HCEC 1CT (cell line): ENCODE measurements around the gene CERT1.
"Not testable (repeated sequence)": the region's sequence is repeated elsewhere in the genome, so short reads cannot be mapped to it uniquely, and the experiment has no call there.

ENCODE experiments used
- DNase-seq: peaks from one replicate; pipeline ENCODE4 v3.0.0-alpha.2; 2017

Gene CERT1

GRCh38 chr5:75511435-75512382 lies at the start of gene CERT1, which contains the start of gene POLK:
Gene CERT1, minus strand, starts transcription at chr5:75511629. Its CDS starts 422 bp downstream, at chr5:75511207.
Gene POLK, plus strand, starts transcription at chr5:75511891.
- peak; percentile 99 for DNase-seq

GRCh38 chr5:75560655-75561054 lies 49.2 kb upstream of the CERT1 start:
- DNase-seq: not testable (repeated sequence)

GRCh38 chr5:75558981-75559632 lies 47.7 kb upstream of the CERT1 start:
- DNase-seq: no peak

- no peak for DNase-seq
Observed at GRCh38 chr5:75558221-75558620, 46.8 kb upstream of the CERT1 start.

GRCh38 chr5:75553358-75553757 lies 41.9 kb upstream of the CERT1 start:
- no peak for DNase-seq

- DNase-seq: no peak
Observed at GRCh38 chr5:75552764-75553163, 41.3 kb upstream of the CERT1 start.

- DNase-seq: peak; percentile 84
Observed at GRCh38 chr5:75551471-75551870, 40.0 kb upstream of the CERT1 start.

GRCh38 chr5:75550597-75550996 lies 39.2 kb upstream of the CERT1 start:
- no peak for DNase-seq

GRCh38 chr5:75547812-75548211 lies 36.4 kb upstream of the CERT1 start:
- DNase-seq: no peak

- DNase-seq: no peak
Observed at GRCh38 chr5:75546830-75547229, 35.4 kb upstream of the CERT1 start.

- DNase-seq: no peak
Observed at GRCh38 chr5:75545131-75545530, 33.7 kb upstream of the CERT1 start.

GRCh38 chr5:75538211-75538610 lies 26.8 kb upstream of the CERT1 start:
- DNase-seq: no peak

- no peak for DNase-seq
Observed at GRCh38 chr5:75536694-75537360, 25.4 kb upstream of the CERT1 start.

- DNase-seq: no peak
Observed at GRCh38 chr5:75536147-75536546, 24.7 kb upstream of the CERT1 start.

- DNase-seq: no peak
Observed at GRCh38 chr5:75534734-75535133, 23.3 kb upstream of the CERT1 start.

- peak; percentile 59 for DNase-seq
Observed at GRCh38 chr5:75533716-75534115, 22.3 kb upstream of the CERT1 start.

- DNase-seq: no peak
Observed at GRCh38 chr5:75532190-75532589, 20.8 kb upstream of the CERT1 start.

GRCh38 chr5:75529185-75529584 lies 17.8 kb upstream of the CERT1 start:
- DNase-seq: no peak

GRCh38 chr5:75526070-75526469 lies 14.6 kb upstream of the CERT1 start:
- DNase-seq: no peak

- no peak for DNase-seq
Observed at GRCh38 chr5:75525344-75525743, 13.9 kb upstream of the CERT1 start.

GRCh38 chr5:75524591-75524990 lies 13.2 kb upstream of the CERT1 start:
- DNase-seq: no peak

GRCh38 chr5:75524071-75524470 lies 12.6 kb upstream of the CERT1 start:
- no peak for DNase-seq

GRCh38 chr5:75523275-75523674 lies 11.8 kb upstream of the CERT1 start:
- no peak for DNase-seq

- peak; percentile 53 for DNase-seq
Observed at GRCh38 chr5:75522542-75522941, 11.1 kb upstream of the CERT1 start.
